Measurements from ENCODE around the gene RBMS3.

DNA sequence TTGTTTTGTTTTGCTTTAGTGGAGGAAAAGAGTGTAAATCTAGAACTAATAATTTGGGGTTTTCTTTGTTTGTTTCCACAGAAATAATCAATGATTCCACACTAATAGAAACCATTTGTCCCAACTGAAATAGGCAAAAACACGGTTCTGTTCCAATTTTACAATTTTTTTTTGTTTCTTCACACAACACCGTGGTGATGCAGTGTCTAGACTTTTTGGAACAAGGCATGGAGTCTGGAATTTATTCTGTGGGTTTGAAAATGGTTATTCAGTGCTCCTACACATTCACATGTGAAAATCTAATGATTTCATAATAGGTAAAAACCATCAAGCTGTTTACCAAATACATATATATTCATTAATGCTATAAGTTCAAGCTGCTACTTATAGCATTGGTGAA is 696.5 kb downstream of the RBMS3 start:
- TF ChIP-seq, protein P1, sequence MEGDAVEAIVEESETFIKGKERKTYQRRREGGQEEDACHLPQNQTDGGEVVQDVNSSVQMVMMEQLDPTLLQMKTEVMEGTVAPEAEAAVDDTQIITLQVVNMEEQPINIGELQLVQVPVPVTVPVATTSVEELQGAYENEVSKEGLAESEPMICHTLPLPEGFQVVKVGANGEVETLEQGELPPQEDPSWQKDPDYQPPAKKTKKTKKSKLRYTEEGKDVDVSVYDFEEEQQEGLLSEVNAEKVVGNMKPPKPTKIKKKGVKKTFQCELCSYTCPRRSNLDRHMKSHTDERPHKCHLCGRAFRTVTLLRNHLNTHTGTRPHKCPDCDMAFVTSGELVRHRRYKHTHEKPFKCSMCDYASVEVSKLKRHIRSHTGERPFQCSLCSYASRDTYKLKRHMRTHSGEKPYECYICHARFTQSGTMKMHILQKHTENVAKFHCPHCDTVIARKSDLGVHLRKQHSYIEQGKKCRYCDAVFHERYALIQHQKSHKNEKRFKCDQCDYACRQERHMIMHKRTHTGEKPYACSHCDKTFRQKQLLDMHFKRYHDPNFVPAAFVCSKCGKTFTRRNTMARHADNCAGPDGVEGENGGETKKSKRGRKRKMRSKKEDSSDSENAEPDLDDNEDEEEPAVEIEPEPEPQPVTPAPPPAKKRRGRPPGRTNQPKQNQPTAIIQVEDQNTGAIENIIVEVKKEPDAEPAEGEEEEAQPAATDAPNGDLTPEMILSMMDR (IDR thresholded peaks at IDR 0.05) = no peak
- no peak for TF ChIP-seq POLR2A (IDR thresholded peaks at IDR 0.05)

All from vagina (tissue), 2 donors.